ENCODE results near the gene ATP9A. TPM values are rescaled to one million over a fixed set of nuclear protein-coding genes. Genes with fewer than 3 reads are reported as not detected.

Gene ATP9A
- total and polyA plus RNA-seq, 2 of the 4 experiments (the other 2 are of a cell fraction) = 10.6 to 22.4 TPM

DNA sequence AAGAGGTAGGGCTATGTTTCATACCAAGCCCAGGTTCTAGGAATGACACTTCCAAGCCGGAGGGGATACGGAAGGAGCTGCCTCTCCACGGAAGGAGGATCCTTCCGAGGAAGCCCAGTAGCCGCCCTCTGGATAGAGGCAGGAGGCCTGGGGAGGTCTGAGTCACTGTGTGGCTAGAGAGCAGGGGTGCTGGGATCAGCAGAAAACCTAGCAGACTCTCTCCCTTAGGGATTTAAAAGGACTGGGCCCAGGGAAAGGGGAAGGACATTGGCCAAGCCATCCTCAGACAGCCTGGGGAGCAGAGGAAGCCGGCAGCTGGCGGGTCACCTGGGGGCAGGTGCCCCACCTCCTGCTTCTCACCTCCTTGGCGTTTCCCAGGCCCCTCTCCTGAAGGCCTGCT, 189.1 kb downstream of the ATP9A start:
- Histone ChIP-seq H4K5ac (ENCODE audit: low read depth, low read length) (no peak overlapping the region), H3K4me1 (ENCODE audit: control insufficient read depth, insufficient read depth, low read length) (no peaks in the 10 kb centered on the region), H3K18ac (ENCODE audit: low read depth, low read length) (no peak overlapping the region), H3K9me3 (ENCODE audit: control insufficient read depth, insufficient read depth, low read length) (peaks cover 5% of the 10 kb centered on the region), H3K79me1 (ENCODE audit: low read depth in 1 of 2, low read length in 2 of 2) (no peaks in the 10 kb centered on the region), H3K14ac (replicated peaks; ENCODE audit: low read depth, low read length) (no peak overlapping the region), H2BK15ac (ENCODE audit: low read depth, low read length) (no peak overlapping the region; the same call in 1 of the 3 replicates), H3K4me3 (ENCODE audit: insufficient read depth, low read depth, low read length) (no peak overlapping the region), H4K20me1 (ENCODE audit: insufficient read depth, low read length) (no peaks in the 10 kb centered on the region), H2AFZ (replicated peaks; ENCODE audit: low read length, poor library complexity) (peak overlapping the region; percentile 76), H3K27ac (ENCODE audit: insufficient read depth, low read length) (no peak overlapping the region), H2BK120ac (ENCODE audit: low read depth, low read length) (no peak overlapping the region), H2AK5ac (ENCODE audit: low read depth, low read length) (no peak overlapping the region), H3K36me3 (ENCODE audit: control insufficient read depth, insufficient read depth, low read length) (no peaks in the 10 kb centered on the region), H4K8ac (ENCODE audit: low read depth in 2 of 2, low read length in 2 of 2) (no peak overlapping the region), H3K27me3 (ENCODE audit: control insufficient read depth, insufficient read depth, low read length) (no peaks in the 10 kb centered on the region), H4K91ac (ENCODE audit: insufficient read depth, low read depth, low read length) (no peak overlapping the region), H3K4me2 (ENCODE audit: low read depth, low read length) (no peak overlapping the region), H2BK5ac (ENCODE audit: low read depth, low read length, poor library complexity, severe bottlenecking) (no peak overlapping the region), H2BK20ac (ENCODE audit: low read depth, low read length) (no peak overlapping the region), H3K56ac (ENCODE audit: extremely low read depth, insufficient read depth, low read length) (no peak overlapping the region), H3K23ac (ENCODE audit: low read depth, low read length) (no peak overlapping the region), H3K4ac (ENCODE audit: low read depth, low read length) (no peak overlapping the region; the same call in 1 of the 2 replicates), H3K9me1 (ENCODE audit: insufficient read depth, low read length) (0 out of 2 replicates have a peak, but pooled peaks cover 5% of the 10 kb centered on the region), H3K9ac (ENCODE audit: low read depth, low read length) (no peak overlapping the region), H2AK9ac (replicated peaks; ENCODE audit: low read depth, low read length, poor library complexity) (no peak overlapping the region)
- peak; percentile 58 for DNase-seq
- dilution Hi-C loops (cut with HindIII; ENCODE audit: low sequenced_read_pairs, unreplicated experiment) = loop anchor here (25.0 kb wide), 1 partner anchor 167 kb away; no protein-coding TSS in a partner anchor
- BruUV-seq (replicated peaks) = no TSS peak
- intact Hi-C loops (cut with micrococcal nuclease) = no loop called here
- in situ Hi-C loops (cut with MboI; ENCODE audit: low sequenced_read_pairs) = no loop called here
- TF ChIP-seq NFE2L2 (IDR thresholded peaks at IDR 0.05; ENCODE audit: low read depth, low read length) (no peak), MAFK (IDR thresholded peaks at IDR 0.05; ENCODE audit: low read depth, low read length) (peak; percentile 70)
- ChIA-PET POLR2A (ENCODE audit: unreplicated experiment) (interaction anchor here (0.6 kb wide), 1 partner anchor 635 kb away, joined by 4 read pairs; no protein-coding TSS in a partner anchor), CTCF (no interaction called here)
- peak; percentile 73 for ATAC-seq (ENCODE audit: low read depth)
- no CpG with 5 or more reads among the region's 8 CpGs for WGBS, 2 experiments (ENCODE audit: extremely low coverage in 2 of 2, insufficient read length in 1 of 2)
